Ramos (cell line): ENCODE measurements around the gene ZWILCH.

Experiments used
- in situ Hi-C: fragments of 300-500 bp; cut with MboI; formaldehyde crosslinking; loops from one replicate; pipeline ENCODE4 v1.14.3; 2022; ENCODE audit warnings: low sequenced_read_pairs; ENCODE audit not compliant: unreplicated experiment

Gene ZWILCH

GRCh38 chr15:66598095-66598815 is 93.1 kb downstream of the ZWILCH start:
- in situ Hi-C loops: no loop called here
